ENCODE results near the gene ADI1. TPM values are rescaled to one million over a fixed set of nuclear protein-coding genes. Genes with fewer than 3 reads are reported as not detected.

ADI1 gene
- total and polyA plus RNA-seq, 10 of the 15 experiments (the other 5 are each of a cell fraction or from before 2014, with no cell fraction given): 4.4 to 78.7 (median 17.2) TPM

- TF ChIP-seq ZBTB4 (CRISPR knock-in tag; IDR thresholded peaks at IDR 0.05) (no peak), ZNF217 (IDR thresholded peaks at IDR 0.05) (no peak), RFX5 (IDR thresholded peaks at IDR 0.05; ENCODE audit: low read depth, low read length) (no peak), ZNF274 (IDR thresholded peaks at IDR 0.05; ENCODE audit: insufficient read depth, insufficient read length) (no peak)
Measured at GRCh38 chr2:3470856-3471737, 48.2 kb downstream of the ADI1 start (continued).

- no peaks in the 10 kb centered on the region for H3K79me2 ChIP-seq (ENCODE audit: control insufficient read depth, insufficient read depth, low read length)
- H2AFZ ChIP-seq (ENCODE audit: control insufficient read depth, low read depth, low read length): no peak overlapping the region
- H3K4me1 ChIP-seq (ENCODE audit: control insufficient read depth, insufficient read depth, low read length): no peaks in the 10 kb centered on the region
- intact Hi-C loops (cut with micrococcal nuclease; ENCODE audit: unreplicated experiment) (no loop called here), in situ Hi-C loops (cut with MboI) (loop anchor here (25.0 kb wide), 1 partner anchor 1358 kb away; no protein-coding TSS in a partner anchor)
- ATAC-seq: no peak
- ChIA-PET RAD21 (ENCODE audit: unreplicated experiment) (no interaction called here), POLR2A (no interaction called here), SMC1A (ENCODE audit: uncharacterized antibody, unreplicated experiment) (no interaction called here), CTCF (no interaction called here)
- DNase-seq (ENCODE audit: low read depth, low spot score): no peak
- H4K20me1 ChIP-seq (ENCODE audit: control insufficient read depth, insufficient read depth): no peaks in the 10 kb centered on the region
- peaks cover 0 to 4% of the 10 kb centered on the region in 2 experiments; a peak in 2 of 4 replicates for H3K36me3 ChIP-seq (ENCODE audit: control insufficient read depth in 2 of 2, insufficient read depth in 2 of 2, low read length in 1 of 2)
- FAIRE-seq: no peak
- TF ChIP-seq PAX5 (IDR thresholded peaks at IDR 0.05; ENCODE audit: borderline replicate concordance, low read depth, low read length) (no peak), BHLHE40 (IDR thresholded peaks at IDR 0.05; ENCODE audit: borderline replicate concordance in 1 of 2, low read depth in 2 of 2, low read length in 1 of 2) (no peak), ZNF207 (IDR thresholded peaks at IDR 0.05; ENCODE audit: borderline replicate concordance) (no peak), MXI1 (IDR thresholded peaks at IDR 0.05; ENCODE audit: low read depth, low read length) (no peak)
- no TSS peak for BruUV-seq (replicated peaks)
- no peak overlapping the region for H3K27ac ChIP-seq (ENCODE audit: control insufficient read depth, insufficient read depth)
- 98% methylated on average over 17 of the region's 17 CpGs for WGBS (ENCODE audit: insufficient coverage, insufficient replicate concordance, low lambda C conversion rate, missing lambda C conversion rate)
- no peak overlapping the region for H3K4me2 ChIP-seq (ENCODE audit: control insufficient read depth, insufficient read depth)
- H3K4me3 ChIP-seq: no peak overlapping the region
- H3K9ac ChIP-seq (ENCODE audit: control insufficient read depth, insufficient read depth, low read length): no peak overlapping the region
- no peaks in the 10 kb centered on the region for H3K27me3 ChIP-seq (replicated peaks in 1 of 2; ENCODE audit: control insufficient read depth in 2 of 2, insufficient read depth in 2 of 2, low read length in 1 of 2)
- H3K9me3 ChIP-seq (replicated peaks; ENCODE audit: control insufficient read depth, insufficient read depth, low read length): no peaks in the 10 kb centered on the region
Measured at GRCh38 chr2:3470166-3470651, 49.1 kb downstream of the ADI1 start.
